Measurements from ENCODE around the gene PTPN7.
"Not testable (repeated sequence)": the region's sequence is repeated elsewhere in the genome, so short reads cannot be mapped to it uniquely, and the experiment has no call there.

Gene PTPN7

DNA sequence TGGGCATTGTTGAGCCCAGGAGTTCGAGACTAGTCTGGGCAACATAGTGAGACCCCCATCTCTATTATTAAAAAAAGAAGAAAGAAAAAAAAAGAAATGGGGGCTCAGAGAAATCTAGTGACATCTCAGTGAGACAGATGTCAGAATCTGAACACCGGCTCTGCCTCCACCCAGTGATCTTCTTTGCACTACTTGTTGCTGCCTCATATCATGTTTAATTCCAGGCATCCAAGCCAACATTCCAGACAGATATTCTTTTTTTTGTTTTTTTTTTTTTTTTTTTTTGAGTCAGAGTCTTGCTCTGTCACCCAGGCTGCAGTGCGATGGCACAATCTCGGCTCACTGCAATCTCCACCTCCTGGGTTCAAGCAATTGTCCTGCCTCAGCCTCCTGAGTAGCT is 10.8 kb downstream of the PTPN7 start:
- DNase-seq = no peak

DNA sequence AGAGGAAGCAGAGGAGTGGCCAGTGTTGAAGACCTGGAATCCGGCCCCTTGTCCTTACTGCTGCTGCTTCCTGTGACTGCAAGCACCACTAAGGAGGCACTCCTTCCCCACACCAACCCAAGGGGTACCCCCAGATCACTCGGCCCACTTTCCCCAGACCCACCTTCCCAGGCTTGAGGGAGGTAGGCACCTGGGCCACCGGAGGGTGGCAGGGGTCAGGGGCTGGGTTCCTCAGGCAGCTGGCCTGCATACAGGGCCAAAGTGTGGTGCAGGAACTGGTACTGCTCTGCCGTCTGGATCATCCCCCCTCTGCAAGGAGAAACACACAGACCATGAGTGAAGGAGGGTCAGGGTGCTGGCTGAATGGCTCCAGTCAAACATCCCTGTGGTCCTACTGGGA is 12.0 kb downstream of the PTPN7 start:
- no peak for DNase-seq

DNA sequence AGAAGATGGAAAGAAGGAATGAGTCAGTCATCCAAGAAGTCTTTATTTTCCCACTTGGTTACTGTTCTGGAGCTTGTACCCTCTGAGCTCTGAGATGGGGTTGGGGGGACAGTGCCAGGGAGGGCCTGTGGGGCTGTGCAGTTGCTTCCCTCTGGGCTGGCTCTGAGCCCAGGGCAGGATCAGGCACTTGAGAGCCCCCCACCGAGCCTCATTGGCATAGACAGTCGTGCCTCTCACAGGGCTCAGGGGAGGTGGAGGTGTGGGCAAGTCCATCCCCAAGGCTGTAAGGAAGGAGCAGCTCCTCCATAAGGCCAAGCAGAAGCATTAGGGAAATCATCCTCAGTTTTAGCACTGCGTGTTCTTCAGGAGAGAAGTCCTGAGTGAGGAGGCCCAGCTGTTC is 13.4 kb downstream of the PTPN7 start:
- no peak for DNase-seq

DNA sequence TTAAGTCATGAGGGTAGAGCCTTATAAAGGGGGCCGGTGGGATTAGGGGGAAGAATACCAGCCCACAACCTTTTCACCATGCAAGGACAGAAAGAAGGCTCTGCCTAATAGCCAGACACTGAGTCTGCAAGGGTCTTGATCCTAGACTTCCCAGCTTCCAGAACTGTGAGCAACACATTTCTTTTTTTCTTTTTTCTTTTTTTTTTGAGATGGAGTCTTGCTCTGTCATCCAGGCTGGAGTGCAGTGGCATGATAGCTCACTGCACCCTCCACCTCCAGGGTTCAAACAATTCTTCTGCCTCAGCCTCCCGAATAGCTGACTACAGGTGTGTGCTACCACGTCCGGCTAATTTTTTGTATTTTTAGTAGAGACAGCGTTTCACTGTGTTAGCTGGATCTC is 14.1 kb downstream of the PTPN7 start:
- no peak for DNase-seq

DNA sequence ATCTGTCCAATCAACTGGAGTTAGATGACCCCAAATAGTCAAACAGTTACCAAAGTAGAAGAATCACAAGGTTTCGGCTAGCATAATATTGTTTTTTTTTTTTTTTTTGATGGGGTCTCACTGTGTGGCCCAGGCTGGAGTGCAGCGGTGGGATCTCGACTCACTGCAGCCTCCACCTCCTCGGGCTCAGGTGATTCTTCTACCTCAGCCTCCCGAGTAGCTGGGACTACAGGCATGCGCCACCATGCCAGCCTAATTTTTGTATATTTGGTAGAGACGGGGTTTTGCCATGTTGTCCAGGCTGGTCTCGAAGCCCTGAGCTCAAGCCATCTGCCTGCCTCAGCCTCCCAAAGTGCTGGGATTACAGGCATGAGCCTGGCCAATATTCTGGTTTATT is 14.7 kb downstream of the PTPN7 start:
- DNase-seq = not testable (repeated sequence)

DNA sequence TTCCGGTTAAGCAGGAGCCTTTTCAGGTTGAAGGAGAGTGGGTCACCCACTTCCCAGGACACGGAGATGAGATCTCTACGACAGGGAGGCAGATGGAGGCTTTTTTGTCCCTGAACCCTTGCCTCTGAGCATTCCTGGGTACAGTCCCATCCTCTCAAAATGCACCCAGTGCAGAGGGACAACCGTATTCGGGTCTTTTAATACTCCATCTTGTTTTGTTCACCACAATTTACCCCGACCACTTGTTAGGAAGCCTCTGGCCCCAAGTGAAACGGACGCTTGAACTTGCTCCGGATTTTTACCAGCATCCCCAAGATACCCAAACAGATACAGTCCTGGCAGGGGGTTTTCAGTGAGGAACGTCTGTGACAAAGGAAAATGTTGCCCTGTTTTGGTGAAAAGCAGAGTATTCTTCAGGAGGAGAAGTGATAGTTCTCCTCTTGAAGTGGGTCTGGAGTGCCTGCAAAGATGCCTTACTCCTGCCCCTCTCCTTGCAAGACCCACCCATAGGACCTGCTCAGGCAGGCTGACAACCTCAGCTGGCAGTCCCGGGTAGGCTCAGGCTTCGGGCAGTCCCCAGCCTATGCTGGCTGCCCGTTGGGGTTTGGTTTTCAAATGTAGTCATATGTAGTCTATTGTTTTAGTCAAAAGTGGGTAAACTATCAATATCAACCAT is 15.2 kb downstream of the PTPN7 start:
- no peak for DNase-seq

DNA sequence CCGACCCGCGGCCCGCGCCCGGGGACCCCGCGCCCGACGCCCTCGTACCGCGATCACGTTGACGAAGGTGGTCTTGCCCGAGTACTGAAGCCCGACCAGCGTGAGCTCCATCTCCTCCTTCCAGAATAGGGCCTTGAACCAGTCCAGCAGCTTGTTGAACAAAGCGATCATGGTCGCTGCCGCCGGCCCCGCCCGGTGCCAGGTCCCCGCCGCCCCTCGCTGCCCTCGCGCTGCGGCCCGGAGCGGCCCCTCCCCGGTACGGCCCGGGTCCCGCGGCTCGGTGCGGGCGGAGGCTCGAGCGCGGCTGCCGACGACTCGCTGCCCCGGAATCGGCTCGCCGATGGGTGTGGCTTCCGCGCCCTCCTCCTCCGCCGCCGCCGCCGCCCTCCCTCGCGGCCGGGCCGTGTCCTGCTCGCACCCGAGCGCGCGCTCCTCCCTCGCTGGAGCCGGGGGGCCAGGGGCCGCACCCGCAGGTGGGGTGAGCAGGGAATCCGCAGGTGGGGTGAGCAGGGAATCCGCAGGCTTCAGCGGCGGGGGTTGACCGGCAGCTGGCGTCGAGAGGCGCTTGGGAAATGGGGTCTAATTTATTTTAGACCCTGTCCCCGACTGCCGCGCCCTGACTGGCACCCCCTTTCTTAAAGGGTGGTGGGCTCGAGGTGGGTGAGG is 15.9 kb downstream of the PTPN7 start, which contains the start of gene ARL8A:
ARL8A (minus strand) TSS at position 336 of the 666 bp plus-strand sequence; CDS start at position 171, 165 bp downstream.
- DNase-seq = peak; percentile 6

DNA sequence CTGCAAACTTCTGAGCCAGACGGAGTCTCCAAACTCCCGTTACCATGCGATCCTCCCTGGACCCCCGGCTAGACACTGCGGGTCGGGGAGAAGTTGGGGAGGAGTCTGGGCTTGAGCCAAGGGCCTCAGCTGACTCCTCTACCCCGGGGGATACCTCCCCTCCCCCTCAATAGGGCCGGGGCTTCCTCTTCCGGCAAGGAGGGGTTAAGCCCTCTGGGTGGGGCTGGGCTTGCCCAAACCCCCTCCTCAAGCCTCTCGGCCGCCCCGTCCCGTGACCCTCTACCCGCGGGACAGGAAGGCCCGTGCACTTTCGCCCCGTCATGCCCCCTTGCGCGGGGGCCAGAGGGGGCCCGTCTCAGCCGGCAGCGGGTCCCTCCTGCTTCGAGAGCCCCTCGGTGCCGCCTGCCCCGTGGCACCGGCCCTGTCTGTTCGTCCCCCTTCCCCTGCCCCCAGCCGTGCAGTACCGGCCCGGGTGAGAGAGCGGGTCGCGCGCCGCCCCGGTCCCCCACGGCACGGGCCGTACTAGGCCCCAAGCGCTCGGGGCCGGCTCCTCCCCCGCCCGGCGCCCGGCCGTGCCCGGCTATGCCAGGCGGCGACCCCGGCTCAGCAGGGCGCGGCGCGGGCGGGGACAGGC is 16.5 kb downstream of the PTPN7 start:
- no peak for DNase-seq

DNA sequence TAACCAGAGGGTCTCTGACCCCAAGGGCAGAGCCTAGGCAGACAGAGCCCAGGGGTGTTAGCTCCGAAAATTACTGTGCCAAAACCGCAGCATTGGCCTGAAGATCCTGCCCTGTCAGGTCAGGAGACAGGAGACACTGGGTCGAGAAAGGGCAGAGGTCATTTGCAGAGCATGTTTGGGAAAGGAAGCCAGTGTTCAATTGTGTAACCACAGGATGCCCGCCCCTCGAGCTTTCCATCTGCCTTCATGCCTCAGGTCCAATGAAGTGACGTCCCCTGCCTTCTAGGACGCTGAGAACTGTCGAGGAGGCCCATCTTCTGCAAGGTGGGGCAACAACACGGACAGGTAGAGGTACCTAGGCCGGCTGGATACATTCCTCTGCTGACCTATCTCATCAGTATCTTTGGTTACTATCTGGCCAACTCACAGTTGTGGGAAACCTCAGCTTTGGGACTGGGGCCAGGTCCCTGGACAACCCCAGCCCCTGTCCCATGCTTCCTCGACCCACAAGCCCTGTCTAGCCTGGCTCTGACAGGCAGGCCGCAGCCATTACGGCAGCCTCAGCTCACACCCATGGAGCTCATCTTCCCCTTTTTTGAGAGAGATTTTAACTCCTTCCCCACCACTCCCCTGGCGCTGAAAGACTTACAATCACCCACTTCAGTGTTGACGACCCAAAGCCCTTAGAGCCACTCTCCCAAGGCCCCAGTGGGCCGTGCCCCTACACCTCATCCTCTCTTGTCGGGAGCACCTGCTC is 17.2 kb downstream of the PTPN7 start:
- DNase-seq = no peak

DNA sequence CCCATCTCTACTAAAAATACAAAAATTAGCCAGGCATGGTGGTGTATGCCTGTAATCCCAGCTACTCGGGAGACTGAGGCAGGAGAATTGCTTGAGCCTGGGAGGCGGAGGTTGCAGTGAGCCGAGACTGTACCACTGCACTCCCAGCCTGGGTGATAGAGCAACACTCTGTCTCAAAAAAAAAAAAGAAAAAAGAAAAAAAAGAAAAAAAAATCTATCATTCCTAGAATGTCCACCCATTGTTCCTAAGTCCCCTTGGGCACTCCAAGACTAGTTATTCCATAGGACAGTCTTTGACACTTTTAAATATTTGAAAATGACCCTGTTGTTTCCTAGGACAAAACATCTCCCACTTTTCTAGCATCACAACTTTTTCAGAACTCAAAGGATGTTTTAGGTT is 18.9 kb downstream of the PTPN7 start:
- DNase-seq = not testable (repeated sequence)

DNA sequence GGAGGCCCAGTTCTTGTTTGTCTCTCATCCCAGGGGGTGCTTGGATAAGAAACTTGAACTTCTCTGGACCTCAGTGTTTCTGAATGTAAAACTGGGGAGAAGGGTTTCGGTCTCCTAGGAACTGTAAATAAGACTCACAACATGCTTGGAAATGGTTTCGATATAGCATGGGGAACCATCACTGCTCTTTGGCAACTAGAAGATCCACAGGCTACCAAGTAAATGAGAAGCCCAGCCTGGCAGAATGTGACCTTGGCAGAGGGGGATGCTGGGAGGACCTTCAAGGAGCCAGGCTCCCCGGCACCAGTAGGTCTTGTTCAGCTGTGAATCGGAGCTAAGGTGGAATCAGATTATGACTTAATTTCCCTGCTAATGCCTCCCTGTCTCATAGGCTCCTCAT is 19.6 kb downstream of the PTPN7 start:
- no peak for DNase-seq

DNA sequence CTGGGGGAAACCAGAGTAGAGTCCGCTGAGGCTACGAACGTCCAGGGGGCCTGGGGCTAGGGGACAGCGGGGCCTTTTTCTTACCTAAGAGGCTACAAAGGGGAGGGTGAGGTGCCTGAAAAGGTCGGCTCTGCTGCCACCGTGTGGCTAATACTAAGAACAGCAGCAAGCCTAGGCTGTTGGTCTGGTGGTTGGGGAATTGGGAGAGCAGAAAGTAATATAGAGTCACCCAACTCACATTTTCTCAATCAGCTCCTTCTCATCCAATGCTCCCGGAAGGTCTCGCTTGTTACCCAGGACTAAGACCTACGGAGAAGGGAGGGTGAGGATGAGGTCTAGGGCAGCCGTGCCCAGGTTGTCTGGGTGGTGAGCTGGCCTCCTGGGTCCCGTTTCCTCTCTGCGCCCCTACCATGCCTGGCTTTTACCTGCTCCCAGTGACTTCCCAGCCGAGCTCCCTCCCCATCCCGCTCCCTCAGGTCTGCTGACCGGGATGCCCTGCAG is 25.1 kb downstream of the PTPN7 start:
- DNase-seq = peak; percentile 46

DNA sequence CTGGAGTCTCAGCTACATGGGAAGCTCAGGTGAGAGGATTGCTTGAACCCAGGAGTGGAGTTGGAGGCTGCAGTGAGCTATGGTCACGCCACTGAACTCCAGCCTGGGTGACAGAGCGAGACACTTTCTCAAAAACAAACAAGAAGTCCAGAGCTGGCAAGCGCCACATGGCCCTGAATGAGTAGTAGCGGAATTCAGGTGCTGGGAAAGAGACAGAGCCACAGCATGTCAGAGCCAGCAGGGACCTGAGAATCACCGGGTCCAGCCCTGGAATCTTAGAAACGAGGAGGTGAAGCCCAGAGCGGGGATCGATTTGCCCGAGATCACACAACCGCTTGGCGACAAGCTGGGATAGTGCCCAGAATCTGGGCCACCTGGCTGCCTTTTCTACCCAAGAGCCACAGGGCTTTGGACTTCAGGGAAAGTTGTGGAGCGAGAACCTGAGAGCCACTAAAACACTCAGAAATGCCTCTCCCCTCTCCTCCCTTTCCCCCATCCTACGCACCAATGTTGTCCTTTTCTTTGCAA is 25.7 kb downstream of the PTPN7 start:
- no peak for DNase-seq

DNA sequence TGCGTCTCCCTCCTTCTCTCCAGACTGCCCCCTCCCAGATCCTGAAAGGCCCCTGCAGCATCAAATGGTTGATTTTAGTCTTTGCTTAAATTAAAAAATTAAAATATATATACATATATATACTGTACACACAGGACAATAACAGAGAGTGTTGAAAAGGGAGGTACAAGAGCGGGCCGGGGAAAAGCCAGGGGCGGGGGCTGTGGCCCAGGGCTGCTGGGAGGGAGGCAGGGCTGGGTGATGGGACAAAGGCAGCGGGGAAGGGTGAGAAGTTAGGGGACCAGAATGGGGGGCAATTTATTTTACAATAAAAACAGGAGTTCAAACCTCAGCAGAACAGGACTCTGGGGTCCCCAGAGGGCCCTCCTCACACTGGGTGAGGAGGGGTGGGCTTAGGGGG is 26.4 kb downstream of the PTPN7 start:
- DNase-seq = no peak

DNA sequence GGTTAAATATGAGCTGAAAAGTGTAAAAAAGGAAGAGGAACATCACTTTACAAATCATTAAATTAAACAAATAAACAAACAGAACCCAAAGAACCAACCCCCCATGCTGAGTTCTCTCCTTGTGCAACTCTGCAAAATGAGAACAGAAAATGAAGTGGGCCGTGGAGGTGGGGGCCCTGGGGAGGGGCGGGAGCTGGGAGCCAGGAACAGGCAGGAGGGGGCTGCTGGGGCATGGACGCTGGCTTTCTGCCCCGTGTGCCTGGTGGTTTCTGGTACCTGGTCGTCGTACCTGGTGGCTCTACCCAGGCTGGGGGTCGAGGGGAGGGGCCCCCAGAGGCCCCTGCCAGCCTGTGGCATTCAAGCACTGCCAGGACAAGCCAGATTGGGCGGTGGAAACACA is 26.9 kb downstream of the PTPN7 start:
- DNase-seq = no peak

DNA sequence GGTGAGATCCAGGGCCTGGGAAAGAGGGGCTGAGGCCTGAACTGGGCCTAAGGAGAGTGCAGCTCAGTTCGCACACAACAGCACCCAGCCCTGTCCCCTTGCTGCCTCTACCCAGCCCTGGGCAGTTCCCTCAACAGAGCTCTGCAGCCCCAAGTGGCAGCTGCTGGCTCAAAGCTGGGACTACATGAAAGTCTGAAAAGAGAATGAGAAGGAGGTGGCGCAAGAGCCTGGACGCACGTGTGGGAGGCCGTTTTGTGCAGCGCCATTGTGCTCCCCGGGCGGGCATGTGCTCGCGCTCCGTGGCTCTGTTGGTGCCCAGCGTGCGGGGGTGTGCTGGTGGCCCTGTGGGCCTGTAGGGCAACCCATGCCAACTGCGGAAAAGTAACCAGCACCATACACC is 27.4 kb downstream of the PTPN7 start:
- no peak for DNase-seq

DNA sequence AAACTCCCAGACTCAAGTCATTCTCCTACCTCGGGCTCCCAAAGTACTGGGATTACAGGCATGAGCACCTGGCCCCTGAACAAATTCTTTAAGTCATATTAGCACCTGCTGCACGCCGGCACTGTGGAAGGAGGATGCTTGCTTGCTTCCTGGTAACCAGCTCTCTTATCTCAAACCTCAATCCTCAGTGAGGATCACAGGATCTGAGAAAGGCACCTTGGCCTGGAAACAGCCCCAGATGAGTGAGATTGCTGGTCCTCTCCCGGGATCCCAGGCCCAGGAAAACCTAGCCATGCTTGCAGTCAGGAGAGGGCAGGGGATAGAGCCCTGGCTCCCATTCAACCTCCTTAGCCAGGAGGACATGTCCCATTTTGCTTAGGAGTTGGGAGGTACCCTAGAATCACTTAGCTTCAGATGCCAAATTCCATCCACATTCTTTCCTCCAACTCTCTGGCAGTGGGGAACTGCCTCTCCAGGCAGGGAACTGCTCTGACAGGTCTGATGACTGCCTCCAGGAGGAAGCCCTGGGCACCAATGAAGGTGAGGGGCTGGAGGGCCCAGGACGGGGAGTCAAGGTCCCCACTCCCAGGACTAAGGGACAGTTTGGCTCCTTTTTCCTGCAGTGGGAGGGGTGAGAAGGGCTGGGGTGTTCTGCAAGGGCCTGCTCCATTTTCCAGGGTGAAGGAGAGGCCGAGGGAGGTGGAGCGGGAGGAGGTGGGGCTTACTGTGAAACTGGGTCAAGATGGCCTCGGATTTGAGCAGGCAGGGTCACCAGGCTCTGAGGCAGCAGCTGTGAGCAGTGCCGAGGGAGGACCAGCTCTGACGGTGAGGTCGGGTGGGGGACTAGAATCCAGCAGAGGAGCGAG is 28.2 kb downstream of the PTPN7 start:
- DNase-seq = no peak

DNA sequence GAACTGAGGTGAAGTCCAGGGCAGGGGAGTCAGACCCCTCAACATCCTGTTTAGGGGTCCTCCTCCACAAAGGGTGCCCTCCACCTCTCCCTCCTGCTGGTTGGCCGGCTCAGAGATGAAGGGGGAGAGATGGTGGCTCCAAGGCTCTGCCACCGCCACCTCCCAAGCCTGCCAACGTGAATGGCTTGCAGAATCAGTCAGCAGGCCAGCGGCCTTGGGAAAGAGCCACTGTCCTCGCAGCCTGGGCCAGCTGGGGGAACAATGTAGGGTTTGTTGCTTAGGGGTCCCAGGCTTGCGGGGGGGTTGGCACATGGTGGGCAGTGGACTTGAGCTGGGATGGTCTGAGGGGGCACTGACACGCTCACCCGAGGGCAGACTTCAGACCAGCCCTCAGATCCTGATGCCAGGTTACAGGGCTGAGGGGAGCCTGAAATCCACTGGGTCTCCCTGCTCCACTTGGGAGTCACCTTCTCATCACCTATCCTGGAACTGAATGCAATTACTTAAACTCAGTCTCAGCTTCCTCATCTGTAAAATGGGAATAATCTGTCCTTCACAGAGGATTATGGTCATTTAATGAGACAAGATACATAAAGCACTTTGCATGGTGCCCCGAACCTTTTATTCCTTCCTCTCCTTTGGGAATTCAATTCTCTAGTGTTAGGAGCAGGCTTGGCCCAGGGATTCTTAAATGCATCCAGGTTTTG is 29.4 kb downstream of the PTPN7 start:
- DNase-seq = no peak

DNA sequence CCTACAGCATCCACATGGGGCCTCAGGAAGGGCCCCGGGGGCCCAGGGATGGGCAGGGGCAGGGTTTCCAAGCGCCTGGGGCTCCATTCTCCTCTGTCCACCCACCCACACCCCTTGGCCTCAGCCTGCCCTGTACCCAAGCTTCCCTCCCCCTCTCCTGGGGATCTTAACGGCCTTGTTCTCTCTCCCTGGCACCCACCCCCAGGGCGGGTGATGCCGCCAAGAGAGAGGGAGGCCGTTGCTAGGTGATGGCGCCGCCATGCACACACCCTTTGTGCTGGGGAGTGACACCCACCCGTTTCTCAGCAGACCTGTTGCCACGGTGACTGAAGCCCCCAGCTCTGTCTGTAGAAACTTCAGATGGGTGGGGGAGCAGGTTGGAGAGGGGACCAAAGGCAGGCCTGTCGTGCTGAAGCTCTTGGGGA is 30.1 kb downstream of the PTPN7 start:
- no peak for DNase-seq

DNA sequence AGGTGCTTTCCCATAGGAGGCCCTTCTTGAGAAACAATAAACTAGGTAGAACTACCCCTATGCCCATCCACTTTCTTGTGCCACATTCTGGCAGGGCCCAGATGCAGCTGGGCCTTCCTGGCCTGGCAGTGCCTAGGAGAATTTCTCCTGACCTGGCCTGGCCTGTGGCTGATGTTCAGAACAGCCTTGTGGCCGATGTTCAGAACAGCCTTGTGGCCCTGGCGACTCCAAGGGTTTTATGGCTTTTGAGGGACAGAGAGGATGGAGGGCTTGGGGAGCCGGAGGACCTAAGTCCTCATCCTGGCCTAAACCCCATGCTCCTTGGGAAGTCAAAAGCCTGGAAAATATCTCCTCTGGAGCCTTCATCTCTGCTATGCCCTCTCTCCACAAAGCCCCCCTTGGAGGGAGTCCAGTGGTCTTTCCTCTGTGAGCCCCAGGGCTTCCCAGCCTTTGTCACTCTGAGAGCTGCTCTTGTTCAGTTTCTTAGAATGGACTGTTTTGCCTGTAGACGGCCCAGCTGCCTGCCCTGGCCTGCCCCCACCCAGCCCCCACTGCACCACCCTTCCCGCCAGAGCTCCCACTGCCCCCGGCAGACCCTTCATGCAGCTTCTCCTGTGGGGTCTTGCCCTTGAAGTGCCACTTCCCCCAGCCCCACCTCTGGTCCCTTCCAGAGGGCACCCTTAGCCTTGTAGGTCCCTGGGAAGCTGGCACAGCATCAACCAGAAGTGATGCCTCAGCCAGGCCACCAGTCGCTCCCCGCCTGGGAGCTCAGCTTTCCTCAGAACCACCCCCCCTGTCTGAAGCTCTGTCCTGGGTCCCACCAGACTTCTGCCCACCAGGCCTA is 30.7 kb downstream of the PTPN7 start:
- no peak for DNase-seq

Data from DMS 273 treated with DMSO at 0.1 percent for 48 hours (cell line).